Skin of body (tissue), 2 donors: Measurements from ENCODE around the gene F7. TPM values are rescaled to one million over a fixed set of nuclear protein-coding genes. Genes with fewer than 3 reads are reported as not detected.

Experiments
- DNase-seq: peaks from one replicate; lab custom pipeline; 2025; lab: John Stamatoyannopoulos, UW
- total RNA-seq: library from RNA; depleted of rRNA; stranded (reverse); fragments of >200 nt; gene quantifications from one replicate; pipeline ENCODE4 v1.2.3, GENCODE V29; 2014

The F7 gene
- total RNA-seq, 1 donor from 2014 or later = 2.2 TPM

DNA sequence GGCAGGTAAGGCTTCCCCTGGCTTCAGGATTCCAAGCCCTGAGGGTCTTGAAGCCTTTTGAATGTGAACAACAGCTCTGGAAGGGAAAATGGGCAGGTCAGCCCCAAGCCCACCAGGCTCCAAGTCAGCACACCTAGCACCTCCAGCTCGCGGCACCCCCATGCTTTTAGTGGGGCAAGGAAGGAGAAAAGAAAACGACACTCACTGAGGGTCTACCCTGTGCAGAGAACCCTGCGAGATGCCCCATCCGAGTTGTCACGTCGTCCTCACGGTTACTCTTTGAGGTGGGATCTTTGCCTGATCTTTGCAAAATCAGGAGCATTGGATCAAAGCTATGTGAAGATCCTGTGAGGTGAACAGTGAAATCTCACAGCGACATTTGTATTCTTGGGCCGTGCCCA is 11.3 kb downstream of the F7 start:
- no peak for DNase-seq

DNA sequence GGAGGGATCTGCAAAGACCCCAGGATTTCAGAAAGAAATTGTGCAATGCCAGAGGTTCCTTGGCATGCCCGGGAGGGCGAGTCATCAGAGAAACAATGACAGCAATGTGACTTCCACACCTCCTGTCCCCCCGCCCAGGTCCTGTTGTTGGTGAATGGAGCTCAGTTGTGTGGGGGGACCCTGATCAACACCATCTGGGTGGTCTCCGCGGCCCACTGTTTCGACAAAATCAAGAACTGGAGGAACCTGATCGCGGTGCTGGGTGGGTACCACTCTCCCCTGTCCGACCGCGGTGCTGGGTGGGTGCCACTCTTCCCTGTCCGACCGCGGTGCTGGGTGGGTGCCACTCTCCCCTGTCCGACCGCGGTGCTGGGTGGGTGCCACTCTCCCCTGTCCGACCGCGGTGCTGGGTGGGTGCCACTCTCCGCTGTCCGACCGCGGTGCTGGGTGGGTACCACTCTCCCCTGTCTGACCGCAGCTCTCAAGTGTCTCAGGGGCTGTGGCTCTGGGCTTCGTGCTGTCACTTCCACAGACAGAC is 11.8 kb downstream of the F7 start:
- DNase-seq = no peak

DNA sequence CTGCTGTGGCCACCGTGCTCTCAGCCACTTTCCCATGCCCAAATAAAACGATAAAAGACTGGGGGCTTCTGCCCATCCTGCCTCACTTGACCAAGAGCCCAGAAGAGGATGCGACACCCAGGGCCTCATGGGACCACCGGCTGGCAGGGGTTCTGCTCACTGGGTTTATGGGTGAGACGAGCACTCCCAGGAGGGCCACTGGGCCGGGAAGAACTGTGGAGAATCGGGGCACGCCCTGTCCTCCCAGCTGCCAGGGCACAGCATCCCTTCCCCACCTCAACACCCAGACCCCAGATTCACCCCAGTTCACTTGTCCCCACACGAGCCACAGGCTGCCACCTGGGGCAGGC is 12.3 kb downstream of the F7 start:
- DNase-seq = no peak

DNA sequence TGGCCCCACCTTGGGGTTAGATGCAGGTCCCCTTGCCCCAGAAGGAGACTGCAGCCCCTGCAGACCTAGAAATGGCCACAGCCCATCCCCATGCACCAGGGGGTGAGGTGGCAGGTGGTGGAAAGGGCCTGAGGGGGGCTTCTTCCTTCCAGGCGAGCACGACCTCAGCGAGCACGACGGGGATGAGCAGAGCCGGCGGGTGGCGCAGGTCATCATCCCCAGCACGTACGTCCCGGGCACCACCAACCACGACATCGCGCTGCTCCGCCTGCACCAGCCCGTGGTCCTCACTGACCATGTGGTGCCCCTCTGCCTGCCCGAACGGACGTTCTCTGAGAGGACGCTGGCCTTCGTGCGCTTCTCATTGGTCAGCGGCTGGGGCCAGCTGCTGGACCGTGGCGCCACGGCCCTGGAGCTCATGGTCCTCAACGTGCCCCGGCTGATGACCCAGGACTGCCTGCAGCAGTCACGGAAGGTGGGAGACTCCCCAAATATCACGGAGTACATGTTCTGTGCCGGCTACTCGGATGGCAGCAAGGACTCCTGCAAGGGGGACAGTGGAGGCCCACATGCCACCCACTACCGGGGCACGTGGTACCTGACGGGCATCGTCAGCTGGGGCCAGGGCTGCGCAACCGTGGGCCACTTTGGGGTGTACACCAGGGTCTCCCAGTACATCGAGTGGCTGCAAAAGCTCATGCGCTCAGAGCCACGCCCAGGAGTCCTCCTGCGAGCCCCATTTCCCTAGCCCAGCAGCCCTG is 12.8 kb downstream of the F7 start:
- DNase-seq = no peak

DNA sequence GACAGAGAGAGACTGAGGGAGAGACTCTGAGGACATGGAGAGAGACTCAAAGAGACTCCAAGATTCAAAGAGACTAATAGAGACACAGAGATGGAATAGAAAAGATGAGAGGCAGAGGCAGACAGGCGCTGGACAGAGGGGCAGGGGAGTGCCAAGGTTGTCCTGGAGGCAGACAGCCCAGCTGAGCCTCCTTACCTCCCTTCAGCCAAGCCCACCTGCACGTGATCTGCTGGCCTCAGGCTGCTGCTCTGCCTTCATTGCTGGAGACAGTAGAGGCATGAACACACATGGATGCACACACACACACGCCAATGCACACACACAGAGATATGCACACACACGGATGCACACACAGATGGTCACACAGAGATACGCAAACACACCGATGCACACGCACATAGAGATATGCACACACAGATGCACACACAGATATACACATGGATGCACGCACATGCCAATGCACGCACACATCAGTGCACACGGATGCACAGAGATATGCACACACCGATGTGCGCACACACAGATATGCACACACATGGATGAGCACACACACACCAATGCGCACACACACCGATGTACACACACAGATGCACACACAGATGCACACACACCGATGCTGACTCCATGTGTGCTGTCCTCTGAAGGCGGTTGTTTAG is 13.7 kb downstream of the F7 start:
- no peak for DNase-seq

DNA sequence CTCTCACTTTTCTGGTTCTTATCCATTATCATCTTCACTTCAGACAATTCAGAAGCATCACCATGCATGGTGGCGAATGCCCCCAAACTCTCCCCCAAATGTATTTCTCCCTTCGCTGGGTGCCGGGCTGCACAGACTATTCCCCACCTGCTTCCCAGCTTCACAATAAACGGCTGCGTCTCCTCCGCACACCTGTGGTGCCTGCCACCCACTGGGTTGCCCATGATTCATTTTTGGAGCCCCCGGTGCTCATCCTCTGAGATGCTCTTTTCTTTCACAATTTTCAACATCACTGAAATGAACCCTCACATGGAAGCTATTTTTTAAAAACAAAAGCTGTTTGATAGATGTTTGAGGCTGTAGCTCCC is 14.2 kb downstream of the F7 start:
- no peak for DNase-seq

DNA sequence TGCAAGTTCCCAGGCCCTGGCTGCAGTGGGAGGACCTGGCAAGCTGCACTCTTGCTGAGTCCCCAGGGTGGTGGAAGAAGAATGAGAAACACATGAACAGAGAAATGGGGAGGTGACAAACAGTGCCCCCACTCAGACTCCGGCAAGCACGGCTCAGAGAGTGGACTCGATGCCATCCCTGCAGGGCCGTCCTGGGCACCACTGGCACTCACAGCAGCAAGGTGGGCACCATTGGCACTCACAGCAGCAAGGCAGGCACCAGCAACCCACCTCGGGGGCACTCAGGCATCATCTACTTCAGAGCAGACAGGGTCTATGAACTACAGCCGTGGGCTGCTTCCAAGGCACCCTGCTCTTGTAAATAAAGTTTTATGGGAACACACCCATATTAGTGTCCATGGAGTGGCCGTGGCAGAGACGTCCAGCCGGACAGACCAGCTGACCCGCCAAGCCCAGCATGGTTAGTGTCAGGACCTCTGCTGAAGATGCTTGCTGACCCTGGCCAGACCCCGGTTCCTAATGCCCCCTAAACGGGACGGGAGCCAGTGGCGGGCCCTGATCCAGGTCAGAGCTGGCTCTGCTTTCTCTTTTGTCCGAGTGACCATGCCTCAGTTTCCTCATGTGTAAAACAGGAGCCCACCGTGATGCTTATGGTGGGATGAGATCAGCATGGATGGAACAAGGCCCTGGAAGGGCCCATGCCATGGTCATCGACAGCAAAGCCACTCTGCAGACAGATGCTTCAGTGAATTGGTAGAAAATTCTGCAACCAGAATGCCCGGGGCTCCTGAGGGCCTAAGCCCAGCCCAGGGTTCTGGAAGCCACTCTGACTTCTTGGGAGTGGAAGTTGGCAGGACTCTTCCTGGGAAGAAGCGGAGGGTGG is 14.9 kb downstream of the F7 start:
- DNase-seq = no peak

DNA sequence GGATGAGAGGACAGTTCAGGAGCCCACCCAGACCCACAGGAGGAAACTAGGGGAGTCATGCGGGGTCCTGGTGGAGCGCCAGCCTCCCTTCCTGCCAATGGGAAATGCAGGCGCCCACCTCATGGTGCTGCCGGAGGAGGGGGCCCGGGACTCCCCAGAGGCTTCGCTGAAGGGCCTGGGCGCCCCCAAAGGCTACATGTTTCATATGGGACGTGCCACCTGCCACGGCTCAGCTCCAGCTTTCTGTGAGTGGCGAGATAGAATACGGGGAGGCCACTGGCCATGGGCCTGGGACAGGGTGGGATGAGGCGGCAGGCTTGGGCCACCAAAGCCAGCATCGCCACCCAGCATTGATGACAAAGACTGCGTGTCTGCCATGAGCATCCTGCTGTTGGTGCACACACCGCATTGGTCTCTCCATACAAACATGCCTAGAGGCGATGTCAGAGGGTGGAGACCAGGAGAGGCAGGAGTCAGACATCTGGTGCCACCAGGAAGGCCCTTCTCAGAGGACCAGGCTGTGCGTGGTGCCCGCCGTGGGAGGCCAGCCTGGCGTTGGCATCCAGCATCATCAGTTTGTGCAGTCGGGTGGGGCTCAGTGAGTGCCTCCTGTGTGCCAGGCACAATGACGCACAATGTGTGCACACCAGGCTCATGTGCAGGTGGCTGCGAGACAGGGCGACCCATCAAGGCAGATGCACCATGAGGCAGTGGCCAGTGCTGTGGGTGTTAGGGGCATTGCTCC is 15.8 kb downstream of the F7 start:
- DNase-seq = no peak

DNA sequence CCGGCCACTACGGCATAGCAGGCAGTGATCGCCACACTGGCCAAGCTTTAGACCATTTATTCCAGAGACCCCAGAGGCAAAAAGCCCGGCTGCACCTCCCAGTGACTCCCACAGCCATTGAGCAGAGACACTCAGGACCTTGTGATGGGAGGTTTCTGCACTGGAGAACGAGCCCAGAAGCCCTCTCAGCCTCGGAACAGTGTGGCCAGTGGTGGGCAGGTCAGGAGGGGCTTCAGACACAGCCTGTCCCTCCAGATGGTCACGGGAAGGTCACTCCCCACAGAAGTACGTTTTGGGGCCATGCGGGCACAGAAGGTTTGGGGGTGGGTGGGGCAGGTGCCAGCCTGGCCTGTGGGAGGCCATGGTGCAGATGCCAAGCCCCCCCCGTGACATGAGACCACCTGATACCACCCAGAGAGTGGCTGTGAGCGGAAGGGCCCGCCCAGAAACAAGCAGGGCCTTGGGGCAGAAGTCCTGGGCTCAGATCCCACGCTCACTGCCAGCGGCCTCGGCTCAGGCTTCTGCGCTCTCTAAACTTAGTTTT is 16.4 kb downstream of the F7 start:
- no peak for DNase-seq

DNA sequence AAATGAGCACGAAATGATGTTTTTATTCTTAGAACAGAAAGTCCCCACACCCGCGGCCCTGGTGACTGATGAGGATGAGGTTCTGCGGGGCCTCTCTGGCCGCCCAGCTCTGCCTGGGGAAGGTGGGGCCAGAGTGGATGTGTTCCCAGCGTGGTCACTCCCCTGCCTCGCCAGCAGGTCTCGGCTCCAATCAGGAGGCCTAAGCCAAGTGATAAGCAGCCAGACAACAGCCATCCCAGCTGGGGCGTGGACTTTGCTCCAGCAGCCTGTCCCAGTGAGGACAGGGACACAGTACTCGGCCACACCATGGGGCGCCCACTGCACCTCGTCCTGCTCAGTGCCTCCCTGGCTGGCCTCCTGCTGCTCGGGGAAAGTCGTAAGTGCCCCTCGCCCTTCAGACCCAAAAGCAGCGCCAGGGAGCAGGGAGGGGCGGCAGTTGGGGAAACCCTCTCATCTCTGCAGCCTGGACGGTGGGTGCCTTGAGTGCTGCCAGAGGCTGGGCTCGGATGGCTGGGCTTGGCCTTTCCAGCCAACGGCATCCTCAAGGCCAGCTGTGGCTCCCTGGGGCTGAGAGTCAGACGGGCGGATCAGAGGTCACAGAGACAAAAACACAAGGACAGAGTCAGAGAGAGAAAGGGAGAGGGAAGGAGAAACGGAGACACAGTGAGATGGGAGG is 17.1 kb downstream of the F7 start, which contains the start of gene F10:
Gene F10, plus strand, starts transcription at position 250 of the 676 bp plus-strand sequence. Its CDS starts 57 bp downstream, at position 307.
- peak; percentile 68 for DNase-seq

DNA sequence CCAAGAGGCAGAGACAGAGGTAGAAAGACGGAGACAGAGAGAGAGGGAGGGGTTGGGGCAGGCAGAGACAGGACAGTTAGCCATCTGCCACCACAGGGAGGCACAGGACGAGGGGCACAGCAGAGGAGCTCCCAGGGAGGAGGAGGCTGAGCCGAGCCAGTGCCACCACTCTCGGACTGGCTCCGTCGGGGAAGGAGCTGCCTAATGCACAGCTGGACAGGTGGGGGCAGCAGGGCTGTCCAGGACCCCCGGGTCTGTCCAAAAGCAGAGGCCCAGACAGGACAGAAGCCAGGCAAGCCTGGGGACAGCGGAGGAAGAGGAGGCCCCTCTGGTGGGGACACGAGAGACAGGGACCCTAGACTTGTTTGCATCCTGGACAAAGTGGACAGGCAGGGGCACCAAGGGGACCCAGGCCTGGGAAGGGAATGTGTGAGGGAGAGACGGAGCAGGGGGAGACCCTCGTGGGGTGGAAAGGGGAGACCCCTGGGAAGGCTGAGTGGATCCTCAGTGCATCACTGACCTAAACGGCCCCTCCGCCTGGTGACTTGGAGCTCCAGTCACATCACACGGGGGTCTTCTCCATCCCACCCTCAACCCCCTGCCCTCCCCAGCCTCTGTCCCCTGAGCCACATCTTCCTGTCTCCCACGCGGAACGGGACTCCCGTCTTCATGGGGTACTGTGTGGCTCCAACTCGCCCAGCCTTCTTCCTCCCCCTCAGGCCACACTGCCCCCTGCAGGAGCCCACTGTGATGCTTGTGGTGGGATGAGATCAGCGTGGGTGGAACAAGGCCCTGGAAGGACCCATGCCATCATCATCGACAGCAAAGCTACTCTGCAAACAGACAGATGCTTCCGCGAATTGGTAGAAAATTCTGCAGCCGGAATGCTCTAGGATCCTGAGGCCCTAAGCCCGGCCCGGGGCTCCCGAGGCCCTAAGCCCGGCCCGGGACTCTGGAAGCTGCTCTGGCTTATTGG is 17.9 kb downstream of the F7 start:
- peak; percentile 20 for DNase-seq

DNA sequence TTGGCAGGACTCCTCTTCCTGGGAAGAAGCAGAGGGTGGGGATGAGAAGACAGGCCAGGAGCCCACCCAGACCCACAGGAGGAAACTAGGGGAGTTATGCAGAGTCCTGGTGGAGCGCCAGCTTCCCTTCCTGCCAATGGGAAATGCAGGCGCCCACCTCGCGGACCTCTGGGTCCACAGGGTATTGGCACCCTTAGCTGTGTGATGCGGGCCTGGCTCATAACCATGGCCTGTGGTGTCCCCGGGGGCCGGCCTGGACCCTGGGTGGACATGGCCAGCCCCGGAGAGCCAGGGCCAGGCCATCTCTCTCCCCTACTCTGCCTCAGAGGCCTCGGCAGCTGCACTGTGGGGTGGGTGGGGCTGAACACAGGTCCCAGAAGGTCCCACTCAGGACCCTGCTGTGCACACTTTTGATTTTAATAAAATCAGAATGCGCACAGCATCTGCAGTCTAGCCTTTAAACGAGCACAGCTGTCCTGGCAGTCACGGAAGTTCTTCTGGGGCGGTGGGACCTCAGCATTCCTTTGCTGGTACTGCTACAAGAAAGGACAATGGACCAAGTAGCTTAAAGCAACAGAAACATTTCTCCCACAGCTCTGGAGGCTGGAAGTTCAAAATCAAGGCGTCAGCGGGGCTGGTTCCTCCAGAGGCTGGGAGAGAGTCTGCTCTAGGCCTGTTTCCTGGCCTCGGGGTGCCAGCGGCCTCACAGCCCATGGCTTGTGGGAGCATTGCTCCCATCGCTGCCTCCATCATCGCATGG is 18.8 kb downstream of the F7 start:
- DNase-seq = peak; percentile 30

DNA sequence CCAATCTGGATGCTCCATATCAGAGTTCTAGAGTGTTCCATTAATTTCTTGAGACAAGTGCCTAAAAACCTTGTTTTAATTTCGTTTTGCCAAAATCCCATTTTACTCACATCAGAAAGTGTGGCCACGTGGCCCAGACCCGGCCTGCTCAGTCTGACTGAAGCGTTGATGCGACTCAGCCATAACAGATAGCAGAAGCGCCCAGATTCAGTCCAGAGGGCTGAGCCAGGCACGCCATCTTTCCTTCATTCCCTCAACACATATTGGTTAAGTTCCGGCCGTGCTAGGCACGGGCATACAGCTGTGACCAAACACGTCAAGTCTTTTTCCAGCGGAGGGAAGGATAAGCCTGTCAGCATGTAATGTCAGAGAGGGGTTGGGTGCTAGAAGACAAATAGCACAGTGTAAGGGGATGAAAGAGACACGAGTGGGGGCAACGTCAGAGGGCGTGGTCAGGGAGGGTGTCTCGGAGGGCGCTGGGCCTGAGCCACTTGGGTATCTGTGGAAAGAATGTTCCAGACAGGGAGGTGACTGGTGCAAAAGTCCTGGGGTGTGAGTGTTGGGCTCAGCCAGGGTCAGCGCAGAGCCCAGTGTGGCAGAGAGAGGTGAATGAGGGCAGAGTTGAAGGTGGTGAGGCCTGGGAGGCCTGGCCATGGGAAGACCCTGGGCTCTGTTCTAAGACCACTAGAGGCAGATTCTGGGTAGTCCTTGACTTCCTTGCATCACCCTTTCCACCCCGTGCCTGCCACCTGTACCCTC is 20.1 kb downstream of the F7 start:
- no peak for DNase-seq

DNA sequence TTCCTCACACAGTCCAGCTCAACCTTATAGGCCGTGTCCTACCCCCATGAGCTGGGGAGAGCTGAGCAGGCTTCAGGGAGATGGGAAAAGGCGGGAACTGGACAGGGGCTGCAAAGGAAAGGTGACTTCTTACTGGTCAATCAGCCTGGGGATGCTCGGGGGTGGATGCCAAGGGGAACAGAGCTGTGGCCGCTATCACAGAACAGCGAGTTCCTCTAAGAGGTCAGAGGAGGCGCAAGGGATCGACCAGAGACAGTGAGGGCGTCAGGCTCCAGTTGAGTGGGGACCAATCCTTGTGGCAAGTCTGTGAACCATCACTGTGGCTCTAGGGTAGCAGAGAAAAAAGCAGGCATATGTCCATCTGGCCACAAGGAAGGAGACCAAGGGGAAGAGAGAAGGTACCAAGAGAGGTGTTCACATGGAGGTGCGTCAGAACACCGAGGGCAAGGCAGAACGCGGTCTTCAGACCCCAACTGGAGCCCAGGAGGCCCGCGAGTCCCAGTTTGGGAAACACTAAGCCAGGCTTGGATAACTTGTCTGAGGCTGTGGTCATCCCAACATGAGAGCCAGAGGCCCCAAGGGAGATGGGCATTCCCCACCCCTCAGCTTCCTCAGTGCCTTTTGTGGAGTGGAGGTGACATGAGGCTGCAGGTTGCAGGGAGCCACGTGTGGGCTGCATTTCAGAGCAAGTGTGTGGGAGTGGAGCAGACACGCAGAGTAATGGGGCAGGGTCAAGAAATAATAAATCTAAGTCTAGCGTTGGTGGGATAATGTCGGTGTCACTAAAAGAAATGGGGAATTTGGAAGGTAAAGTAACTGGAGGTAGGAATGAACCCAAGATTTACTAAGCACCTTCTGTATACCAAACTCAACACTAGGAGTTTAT is 20.9 kb downstream of the F7 start:
- DNase-seq = no peak

DNA sequence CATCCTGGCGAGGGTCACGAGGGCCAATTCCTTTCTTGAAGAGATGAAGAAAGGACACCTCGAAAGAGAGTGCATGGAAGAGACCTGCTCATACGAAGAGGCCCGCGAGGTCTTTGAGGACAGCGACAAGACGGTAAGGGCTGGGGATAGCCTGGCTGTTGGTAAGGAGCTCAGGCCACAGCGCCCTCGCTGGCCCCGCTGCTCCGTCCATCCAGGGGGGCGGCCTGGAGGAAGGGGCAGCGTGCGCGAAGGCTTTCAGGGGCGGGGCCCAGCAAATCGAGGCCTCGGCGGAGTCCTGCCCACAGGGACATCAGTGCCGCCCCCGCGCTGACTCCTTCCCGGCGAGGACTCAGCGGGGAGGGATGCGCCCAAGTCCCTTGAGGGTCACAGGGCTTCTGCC is 23.9 kb downstream of the F7 start:
- no peak for DNase-seq

DNA sequence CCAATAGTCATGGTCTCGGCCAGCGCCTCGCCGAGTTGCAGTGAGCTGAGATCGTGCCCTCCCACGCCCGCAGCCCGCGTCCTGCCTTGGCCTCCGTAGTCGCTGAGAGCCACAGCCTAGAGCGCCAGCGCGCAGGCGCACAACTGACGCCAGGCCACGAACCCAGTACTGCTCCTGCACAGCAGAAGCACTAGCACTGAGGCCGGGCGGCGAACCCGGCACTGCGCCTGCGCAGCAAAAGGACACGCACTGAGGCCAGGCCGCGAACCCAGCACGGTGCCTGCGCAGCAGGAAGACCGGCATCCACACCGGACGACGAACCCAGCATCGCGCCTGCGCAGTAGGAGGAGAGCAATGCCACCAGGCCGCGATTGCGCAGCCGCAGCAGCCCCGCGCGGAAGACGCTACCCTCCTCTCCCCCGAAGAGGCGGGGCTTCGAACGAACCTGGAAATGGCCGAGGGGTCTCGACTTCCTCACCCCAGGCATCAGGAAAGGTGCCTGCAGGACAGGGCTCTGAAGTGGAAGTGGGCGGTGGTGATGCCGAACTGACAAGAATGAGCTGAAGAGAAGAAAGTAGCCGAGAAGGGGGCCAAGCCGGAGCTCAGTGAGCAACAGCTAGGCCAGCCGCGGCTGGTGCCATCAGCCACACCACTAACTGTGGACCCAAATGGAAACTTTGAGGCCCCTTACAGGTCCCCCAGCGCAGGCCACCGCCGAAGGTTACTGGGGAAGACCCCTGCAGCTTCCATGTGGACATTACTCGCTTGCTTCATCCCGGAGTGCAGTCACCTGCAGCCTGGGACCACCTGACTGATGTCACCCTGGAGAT is 24.5 kb downstream of the F7 start:
- DNase-seq = no peak
